ENCODE results near the gene IRAK1BP1. TPM values are rescaled to one million over a fixed set of nuclear protein-coding genes. Genes with fewer than 3 reads are reported as not detected.

Gene IRAK1BP1
- total RNA-seq, 1 donor from 2014 or later, result 13.8 TPM

DNA sequence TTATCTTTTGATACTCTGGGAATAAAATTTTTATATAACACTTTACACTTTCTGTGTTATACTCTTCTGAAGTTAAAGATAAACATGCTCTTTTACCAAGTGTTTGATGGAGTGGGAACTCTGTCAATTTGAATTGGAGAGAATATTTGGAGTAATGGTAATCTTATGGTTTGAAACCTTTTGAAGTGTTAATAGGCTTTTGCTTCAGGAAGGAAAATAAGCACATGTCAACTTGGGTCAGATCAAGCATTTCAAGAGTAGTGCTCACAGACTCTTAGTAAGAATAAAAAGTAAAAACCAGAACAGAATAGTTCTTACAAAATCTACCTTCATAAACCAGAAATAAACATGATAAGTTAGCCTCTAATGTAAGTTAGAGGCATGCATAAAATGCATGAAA lies 24.4 kb upstream of the IRAK1BP1 start:
- TF ChIP-seq EZH2phosphoT487 (IDR thresholded peaks at IDR 0.05) (no peak), EZH2 (IDR thresholded peaks at IDR 0.05) (no peak)
- TF ChIP-seq, protein P1, sequence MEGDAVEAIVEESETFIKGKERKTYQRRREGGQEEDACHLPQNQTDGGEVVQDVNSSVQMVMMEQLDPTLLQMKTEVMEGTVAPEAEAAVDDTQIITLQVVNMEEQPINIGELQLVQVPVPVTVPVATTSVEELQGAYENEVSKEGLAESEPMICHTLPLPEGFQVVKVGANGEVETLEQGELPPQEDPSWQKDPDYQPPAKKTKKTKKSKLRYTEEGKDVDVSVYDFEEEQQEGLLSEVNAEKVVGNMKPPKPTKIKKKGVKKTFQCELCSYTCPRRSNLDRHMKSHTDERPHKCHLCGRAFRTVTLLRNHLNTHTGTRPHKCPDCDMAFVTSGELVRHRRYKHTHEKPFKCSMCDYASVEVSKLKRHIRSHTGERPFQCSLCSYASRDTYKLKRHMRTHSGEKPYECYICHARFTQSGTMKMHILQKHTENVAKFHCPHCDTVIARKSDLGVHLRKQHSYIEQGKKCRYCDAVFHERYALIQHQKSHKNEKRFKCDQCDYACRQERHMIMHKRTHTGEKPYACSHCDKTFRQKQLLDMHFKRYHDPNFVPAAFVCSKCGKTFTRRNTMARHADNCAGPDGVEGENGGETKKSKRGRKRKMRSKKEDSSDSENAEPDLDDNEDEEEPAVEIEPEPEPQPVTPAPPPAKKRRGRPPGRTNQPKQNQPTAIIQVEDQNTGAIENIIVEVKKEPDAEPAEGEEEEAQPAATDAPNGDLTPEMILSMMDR (IDR thresholded peaks at IDR 0.05), result no peak
- no peaks in the 10 kb centered on the region for H3K79me2 ChIP-seq (ENCODE audit: low read depth)
- H3K36me3 ChIP-seq, result no peaks in the 10 kb centered on the region
- Mint-ChIP-seq H3K27me3 (ENCODE audit: insufficient read depth, low read depth) (no peaks in the 10 kb centered on the region), H3K9me3 (no peaks in the 10 kb centered on the region), H3K27ac (no peak overlapping the region), H3K4me1 (peaks cover 8% of the 10 kb centered on the region), H3K4me3 (no peak overlapping the region), H3K36me3 (no peaks in the 10 kb centered on the region)
- H4K20me1 ChIP-seq (ENCODE audit: low read depth), result no peaks in the 10 kb centered on the region
- no peak overlapping the region for H3K9ac ChIP-seq
- H2AFZ ChIP-seq (replicated peaks), result no peak overlapping the region
- no peak overlapping the region for H3K4me2 ChIP-seq
- H3K27me3 ChIP-seq, result no peaks in the 10 kb centered on the region
- no peak overlapping the region for H3K4me3 ChIP-seq
- no peak for DNase-seq (ENCODE audit: low spot score)
- H3F3A ChIP-seq (ENCODE audit: low read depth), result no peaks in the 10 kb centered on the region
- H3K27ac ChIP-seq, result no peak overlapping the region
- H3K9me3 ChIP-seq (ENCODE audit: low read depth), result no peaks in the 10 kb centered on the region
- H3K4me1 ChIP-seq, result no peaks in the 10 kb centered on the region

DNA sequence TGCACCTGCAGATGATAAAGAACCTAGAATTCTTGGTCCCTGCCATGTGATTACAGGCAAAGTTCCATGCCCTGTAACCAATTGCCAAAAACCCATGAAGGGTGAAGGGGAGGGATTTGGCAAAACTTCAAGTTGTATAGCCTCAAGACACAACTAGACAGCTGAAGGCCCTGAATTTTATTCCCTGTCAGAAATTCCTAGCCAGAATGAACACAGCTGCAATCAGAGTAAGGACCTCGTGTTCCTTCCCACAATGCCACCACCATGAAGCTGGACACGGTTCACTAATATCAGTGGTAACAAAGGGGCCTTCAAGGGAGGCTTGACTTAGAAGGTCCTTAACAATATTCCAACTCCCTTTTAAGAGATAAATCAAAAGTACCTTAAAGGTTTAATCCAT lies 22.5 kb upstream of the IRAK1BP1 start:
- Histone ChIP-seq H3K4me1 (no peaks in the 10 kb centered on the region), H3K9me3 (ENCODE audit: low read depth) (no peaks in the 10 kb centered on the region), H2AFZ (replicated peaks) (no peak overlapping the region), H3K36me3 (no peaks in the 10 kb centered on the region), H3K79me2 (ENCODE audit: low read depth) (no peaks in the 10 kb centered on the region), H3K4me2 (no peak overlapping the region), H3K9ac (no peak overlapping the region), H3K27ac (no peak overlapping the region), H3K27me3 (no peaks in the 10 kb centered on the region), H3K4me3 (no peak overlapping the region), H4K20me1 (ENCODE audit: low read depth) (no peaks in the 10 kb centered on the region), H3F3A (ENCODE audit: low read depth) (no peaks in the 10 kb centered on the region)
- no peak for DNase-seq (ENCODE audit: low spot score)
- Mint-ChIP-seq H3K36me3 (no peaks in the 10 kb centered on the region), H3K4me1 (peaks cover 8% of the 10 kb centered on the region), H3K27me3 (ENCODE audit: insufficient read depth, low read depth) (no peaks in the 10 kb centered on the region), H3K9me3 (peaks cover 3% of the 10 kb centered on the region), H3K4me3 (no peak overlapping the region), H3K27ac (no peak overlapping the region)
- TF ChIP-seq, protein P1 (IDR thresholded peaks at IDR 0.05), result no peak
- TF ChIP-seq EZH2 (IDR thresholded peaks at IDR 0.05) (no peak), EZH2phosphoT487 (IDR thresholded peaks at IDR 0.05) (no peak)

DNA sequence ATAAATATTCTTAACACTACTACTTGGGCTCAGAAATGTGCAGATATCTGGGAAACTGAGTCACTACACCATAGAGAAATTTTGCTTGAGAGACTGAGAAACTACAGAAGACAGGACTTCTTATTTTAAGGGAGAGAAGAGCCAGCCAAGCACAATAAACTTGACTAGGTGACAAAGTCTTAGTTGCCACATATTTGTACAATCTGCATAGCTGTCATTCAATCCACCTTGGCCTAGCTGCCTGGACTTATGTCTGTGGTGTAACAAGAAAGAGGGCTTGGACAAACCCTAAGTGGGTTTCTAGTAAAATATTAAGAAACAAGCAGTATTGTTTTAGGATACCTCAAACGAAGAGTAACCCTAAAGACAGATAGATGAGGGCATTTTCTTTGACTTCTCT lies 21.8 kb upstream of the IRAK1BP1 start:
- H3F3A ChIP-seq (ENCODE audit: low read depth), result no peaks in the 10 kb centered on the region
- H3K9ac ChIP-seq, result no peak overlapping the region
- Mint-ChIP-seq H3K27me3 (ENCODE audit: insufficient read depth, low read depth) (no peaks in the 10 kb centered on the region), H3K9me3 (peaks cover 3% of the 10 kb centered on the region), H3K4me3 (no peak overlapping the region), H3K36me3 (peaks cover 1% of the 10 kb centered on the region), H3K4me1 (peaks cover 8% of the 10 kb centered on the region), H3K27ac (no peak overlapping the region)
- H3K4me3 ChIP-seq, result no peak overlapping the region
- H3K79me2 ChIP-seq (ENCODE audit: low read depth), result no peaks in the 10 kb centered on the region
- DNase-seq (ENCODE audit: low spot score), result no peak
- no peak overlapping the region for H2AFZ ChIP-seq (replicated peaks)
- no peaks in the 10 kb centered on the region for H3K9me3 ChIP-seq (ENCODE audit: low read depth)
- no peaks in the 10 kb centered on the region for H3K4me1 ChIP-seq
- H4K20me1 ChIP-seq (ENCODE audit: low read depth), result no peaks in the 10 kb centered on the region
- H3K27me3 ChIP-seq, result no peaks in the 10 kb centered on the region
- no peak overlapping the region for H3K27ac ChIP-seq
- TF ChIP-seq EZH2 (IDR thresholded peaks at IDR 0.05), result no peak
- TF ChIP-seq EZH2phosphoT487 (IDR thresholded peaks at IDR 0.05), result no peak
- TF ChIP-seq, protein P1 (IDR thresholded peaks at IDR 0.05), result no peak
- H3K4me2 ChIP-seq, result no peak overlapping the region
- H3K36me3 ChIP-seq, result no peaks in the 10 kb centered on the region

Data from neural progenitor cell (in vitro differentiated cells).